Left renal pelvis (tissue), 4 donors: ENCODE measurements around the gene NUP107. TPM values are rescaled to one million over a fixed set of nuclear protein-coding genes. Genes with fewer than 3 reads are reported as not detected.
A peak's percentile ranks its signal among the peaks of the same experiment; 100 is the strongest.

Source experiments
- DNase-seq, 4 donors: peaks; one replicate each; pipeline ENCODE4 v3.0.0-alpha.2; 2013; ENCODE audit warnings: low read depth in 4 of 4, low spot score in 3 of 4
- polyA plus RNA-seq, 4 donors: library from polyadenylated mRNA; unstranded; fragments of 120-200 nt; gene quantifications; one replicate each; pipeline ENCODE4 v1.2.1, GENCODE V29; 2013; ENCODE audit not compliant: insufficient read length in 4 of 4

Gene NUP107
- polyA plus RNA-seq, 4 donors: 59.0 to 81.0 (median 70.3) TPM

DNA sequence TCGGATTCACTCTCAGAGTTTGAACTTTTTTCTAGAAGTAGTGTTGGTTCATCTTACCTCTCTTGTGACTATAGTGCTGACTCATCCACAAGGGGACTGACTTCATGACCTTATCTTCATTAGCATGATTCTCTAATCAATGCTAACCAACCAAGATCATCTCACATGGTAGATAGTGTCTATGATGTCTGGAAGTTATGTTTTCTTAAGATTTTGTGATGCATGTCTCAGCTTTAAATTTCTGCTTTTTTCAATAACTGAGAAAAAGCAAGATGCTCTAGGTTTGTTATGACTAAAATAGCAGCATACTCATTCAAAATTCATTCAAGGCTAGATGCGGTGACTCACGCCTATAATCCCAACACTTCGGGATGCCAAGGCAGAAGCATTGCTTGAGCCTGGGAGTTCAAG lies 46.9 kb downstream of the NUP107 start:
- DNase-seq: no peak

DNA sequence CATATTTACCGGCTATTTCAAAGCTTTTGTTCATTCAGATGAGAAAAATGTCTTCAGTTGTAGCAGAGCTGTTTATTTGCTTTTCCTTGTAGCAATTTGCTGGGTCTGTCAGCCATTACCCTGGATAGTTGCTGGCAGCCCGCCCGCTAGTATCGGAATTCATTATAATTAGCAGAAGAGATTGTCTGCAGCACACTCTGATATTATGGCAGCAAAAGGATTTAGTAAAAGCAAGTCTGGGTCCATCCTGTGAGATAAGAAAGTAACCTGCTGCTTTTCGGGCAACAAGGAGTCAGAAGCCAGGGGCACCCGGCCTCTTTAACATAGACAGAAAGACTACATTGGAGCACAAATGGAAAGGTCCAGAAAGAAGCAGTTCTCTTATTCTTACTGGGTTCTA lies 53.1 kb downstream of the NUP107 start:
- no peak for DNase-seq

DNA sequence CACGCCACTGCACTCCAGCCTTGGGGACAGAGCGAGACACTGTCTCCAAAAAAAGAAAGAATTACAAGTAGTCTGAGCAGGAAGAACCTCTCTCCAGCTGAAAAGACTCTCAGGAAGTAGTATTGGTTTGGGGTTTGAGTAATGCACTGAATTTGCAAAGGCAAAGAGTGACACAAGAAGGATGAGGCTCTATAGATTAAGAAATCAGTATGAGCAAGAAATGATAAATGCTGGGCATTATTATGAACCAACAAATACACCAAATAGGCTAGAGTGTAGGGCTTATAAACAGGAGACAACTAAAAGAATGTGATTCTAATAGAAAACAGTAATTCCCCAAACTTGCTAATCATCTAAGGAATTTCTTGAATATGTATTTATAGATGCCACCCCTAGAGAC lies 56.6 kb downstream of the NUP107 start:
- no peak for DNase-seq

DNA sequence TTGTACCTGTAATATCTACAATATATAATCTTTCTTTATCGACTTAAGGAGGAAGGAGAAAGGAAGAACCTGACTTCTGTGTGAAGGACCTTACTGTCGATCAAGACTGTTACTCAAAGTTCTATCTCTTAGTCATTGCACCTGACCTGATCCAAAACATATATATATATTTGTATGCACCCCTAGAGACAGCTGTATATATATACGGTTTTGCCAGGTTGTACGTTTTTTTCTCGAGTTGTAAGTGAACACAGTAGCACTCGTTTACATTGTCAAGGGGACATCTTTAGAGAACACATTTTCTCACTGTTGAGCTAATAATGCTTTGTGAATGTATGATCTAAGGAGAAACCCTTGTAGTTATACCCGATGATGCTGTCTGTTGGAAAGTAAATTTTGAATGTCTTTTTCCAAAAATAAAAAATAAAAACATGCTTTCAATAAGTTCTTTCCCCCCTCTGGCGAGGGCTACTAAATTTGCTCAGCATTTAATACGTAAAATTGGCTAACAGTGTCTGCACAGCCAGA lies 58.7 kb downstream of the NUP107 start:
- DNase-seq: no peak

DNA sequence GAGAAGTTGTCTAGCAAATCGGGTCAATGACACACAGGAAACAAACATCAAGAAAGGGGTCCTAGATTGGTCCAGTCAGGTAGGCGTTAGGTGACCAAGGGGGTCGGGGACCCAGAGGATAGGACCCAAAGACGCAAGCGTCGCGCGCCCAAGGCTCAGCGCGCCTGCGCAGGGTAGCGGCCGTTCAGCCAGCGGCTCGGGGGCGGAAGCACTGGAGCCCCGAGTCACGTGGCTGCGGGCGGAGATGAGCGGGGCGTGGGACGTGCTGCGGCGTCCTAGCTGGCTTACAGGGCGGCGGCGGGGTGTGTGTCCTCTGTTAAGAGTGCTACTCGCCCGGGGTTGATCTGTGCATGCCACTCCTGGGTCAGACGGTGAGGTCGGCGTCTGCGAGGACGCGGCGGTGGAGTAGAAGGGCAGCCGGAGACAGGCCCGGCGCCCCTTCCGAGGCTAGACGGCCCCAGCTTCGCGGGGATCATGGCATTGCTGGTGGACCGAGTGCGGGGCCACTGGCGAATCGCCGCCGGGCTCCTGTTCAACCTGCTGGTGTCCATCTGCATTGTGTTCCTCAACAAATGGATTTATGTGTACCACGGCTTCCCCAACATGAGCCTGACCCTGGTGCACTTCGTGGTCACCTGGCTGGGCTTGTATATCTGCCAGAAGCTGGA lies 59.3 kb downstream of the NUP107 start, which contains the start of gene SLC35E3:
SLC35E3 (plus strand) TSS at position 273 of the 668 bp plus-strand sequence; CDS start at position 475, 202 bp downstream.
- peak; percentile 73 to 82 (median 74) for DNase-seq

DNA sequence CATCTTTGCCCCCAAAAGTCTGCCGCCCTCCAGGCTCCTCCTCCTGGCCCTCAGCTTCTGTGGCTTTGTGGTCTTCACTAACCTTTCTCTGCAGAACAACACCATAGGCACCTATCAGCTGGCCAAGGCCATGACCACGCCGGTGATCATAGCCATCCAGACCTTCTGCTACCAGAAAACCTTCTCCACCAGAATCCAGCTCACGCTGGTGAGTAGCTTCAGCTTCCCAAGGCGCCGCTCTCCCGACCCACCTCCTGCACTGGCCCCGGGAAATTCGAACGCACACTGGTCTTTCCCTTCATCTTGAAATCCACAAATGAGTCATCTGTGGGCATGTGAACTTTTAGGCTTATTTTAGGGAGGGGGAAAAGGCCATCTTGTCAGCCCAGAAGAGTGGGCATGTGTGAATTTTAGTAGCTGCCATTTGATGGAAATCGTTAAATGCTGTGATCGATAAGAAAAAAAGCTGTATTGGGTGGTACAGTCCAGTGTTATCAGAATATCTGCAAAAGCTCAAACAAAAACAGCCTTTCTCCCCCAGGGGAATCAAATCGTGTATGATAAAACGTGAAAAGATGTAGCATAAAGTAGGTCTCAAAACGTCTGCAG lies 59.9 kb downstream of the NUP107 start:
- peak; percentile 24 to 35 (median 26) for DNase-seq

DNA sequence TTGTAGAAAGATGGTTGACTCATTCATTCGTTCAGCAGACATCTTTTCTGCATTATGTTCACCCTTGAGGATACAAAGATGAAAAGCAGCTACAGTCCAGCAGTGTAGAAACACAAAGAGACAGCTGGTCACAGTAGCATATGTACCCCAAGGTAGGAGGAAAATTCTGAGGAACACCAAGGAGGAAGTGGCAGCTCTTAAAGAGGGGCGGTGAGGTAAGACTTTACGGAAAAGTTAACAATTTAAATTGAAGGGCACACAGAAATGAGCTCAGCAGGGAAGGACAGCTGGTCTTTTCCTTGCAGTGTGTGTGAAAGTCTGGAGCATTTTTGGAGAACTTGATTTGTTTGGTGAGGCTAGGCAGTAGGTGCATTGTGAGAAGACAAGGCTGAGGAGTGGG lies 62.7 kb downstream of the NUP107 start:
- no peak for DNase-seq

DNA sequence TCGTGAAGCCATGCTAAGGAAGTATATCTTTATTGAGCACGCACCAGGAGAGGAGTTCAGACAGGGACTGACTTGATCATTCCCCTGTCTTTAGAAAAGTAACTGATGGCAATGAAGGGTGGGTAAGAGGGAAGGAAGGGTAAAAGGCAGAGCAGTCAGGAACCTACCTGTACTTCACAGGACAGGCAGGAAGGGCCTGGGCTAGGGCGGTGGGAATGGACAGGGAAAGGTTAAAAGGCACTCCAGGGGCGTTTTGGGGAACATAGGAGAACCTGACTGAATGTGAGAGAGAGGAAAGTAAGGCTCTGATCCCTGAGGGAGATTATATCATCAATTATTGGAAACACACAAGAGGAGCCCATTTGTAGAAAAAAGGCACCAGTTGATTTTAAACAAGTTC lies 63.1 kb downstream of the NUP107 start:
- no peak for DNase-seq

DNA sequence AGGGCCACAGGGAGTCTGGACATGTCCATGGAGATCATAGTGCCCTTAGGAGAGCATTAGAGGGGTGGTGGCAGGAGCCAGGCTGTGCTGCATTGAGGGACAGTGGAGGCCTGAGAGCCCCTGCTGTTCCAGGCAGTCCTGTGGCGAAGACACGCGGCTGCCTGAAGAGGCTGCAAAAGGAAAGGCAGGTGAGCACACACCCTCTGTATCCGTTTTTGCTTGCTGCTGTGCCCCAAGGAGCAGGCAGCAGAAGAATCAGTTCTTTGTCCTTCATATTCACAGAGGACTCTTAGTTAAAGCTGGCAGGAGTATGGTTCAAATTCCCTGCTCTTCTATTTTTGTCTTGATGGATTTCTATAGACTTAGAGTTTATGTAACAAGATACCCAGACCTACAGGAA lies 63.7 kb downstream of the NUP107 start:
- DNase-seq: no peak

DNA sequence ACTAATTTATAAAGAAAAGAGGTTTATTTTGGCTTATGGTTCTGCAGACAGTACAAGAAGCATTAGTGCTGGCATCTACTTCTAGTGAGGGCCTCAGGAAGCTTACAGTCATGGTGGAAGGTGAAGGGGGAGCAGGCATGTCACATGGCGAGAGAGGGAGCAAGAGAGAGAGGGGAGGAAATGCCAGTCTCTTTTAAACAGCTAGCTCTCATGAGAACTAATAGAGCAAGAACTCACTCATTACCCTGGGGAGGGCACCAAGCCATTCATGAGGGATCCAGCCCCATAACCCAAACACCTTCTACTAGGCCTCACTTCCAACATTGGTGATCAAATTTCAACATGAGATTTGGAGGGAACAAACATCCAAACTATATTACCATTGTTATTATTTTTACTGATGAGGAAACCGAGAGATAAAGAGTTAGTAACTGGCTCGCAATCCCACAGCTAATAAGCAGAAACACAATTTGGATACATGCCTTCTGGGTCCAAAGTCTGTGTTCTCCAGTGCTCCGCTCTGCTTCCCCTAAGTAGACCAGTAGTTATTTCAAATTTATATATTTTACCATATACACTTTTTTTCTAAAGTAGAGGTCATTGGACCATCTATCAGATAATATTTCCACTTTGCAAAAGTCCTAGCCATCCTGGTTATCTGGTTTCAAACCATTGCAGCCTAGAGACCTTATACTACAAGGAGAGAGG lies 68.9 kb downstream of the NUP107 start:
- no peak for DNase-seq

DNA sequence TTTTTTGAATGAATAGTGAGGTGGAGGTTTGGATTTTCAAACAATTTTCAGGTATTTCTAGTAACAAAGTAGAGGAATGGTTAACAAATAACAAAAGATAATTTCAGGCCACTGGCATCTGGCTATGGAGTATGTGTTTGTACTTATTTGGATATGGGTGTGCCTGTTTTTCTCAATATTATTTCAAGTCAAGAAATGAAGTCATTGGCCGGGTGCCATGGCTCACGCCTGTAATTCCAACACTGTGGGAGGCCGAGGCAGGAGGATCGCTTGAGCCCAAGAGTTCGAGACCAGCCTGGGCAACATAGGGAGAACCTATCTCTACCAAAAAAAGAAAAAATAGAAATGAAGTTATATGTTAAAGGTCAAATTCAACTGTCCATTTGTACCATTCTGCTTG lies 73.1 kb downstream of the NUP107 start:
- no peak for DNase-seq

DNA sequence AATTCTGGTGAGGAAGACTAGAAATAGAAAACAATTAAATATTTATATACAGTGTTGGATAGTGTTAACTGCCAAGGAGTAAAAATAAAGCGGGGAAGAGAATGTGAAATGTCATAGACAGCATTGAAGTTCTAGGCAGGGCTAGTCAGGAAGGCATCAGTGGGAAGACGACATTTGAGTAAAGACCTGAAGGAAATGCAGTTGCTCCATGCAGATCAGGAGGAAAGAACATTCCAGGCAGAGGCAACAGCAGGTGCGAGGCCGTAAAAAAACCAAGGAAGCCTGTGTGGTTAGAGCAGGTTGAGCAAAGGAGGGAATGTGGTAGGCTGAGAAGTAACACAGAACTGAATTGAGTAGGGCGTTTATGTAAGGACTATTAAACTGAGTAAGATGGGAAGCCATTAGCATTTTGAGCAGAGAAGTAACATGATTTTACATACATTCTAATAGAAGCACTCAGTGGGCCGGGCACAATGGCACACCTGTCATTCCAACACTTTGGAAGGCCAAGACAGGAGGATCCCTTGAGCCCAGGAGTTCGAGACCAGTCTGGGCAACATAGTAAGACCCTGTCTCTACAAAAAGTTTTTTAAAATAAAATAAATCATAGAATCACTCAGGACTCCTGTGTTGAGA lies 74.1 kb downstream of the NUP107 start:
- no peak for DNase-seq

DNA sequence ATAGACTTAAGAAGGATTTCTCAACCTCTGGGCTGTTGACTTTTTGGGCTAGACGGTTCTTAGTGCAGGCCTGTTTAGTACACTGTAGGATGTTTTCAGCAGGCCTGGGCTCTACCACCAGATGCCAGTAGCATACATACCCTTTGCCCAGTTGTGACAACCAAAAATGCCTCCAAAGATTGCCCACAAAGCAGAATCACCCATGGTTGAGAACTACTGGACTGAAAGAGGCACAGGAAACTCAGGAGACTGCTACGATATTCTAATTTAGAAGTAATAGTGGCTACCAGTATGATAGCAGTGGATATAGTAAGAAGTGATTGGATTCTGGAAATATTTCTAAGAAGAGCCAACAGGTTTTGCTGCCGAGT lies 74.6 kb downstream of the NUP107 start:
- DNase-seq: no peak

DNA sequence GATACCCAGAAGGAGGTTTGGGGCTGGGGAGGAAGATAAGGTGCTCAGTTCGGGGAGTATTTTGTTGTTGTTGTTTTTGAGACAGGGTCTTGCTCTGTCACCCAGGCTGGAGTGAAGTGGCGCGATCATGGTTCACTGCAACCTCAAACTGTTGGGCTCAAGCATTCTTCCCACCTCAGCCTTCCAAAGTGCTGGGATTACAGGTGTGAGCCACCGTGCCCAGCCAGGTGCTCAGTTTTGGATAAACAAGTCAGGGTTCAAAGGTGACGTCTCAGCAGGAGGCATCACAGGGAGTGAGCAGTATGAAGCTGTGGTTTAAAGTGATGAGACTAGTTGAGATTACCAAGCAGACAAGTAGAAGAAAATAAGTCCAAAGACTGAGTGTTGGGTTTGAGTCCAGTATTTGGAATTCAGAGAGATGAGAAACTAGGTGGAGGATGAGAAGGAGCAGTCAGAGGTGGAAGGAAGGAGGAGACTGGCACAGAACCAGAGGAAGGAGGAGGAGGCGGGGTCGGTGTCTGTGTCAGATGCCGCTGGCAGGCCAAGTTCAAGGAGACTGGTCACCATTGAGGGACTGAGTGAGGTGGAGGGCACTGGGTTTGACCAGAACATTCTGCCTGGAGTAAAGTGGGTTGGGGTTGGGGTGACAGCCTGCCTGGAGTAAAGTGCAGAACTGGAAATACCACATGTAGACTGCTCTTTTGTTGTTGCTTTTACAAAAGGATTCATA lies 75.3 kb downstream of the NUP107 start:
- DNase-seq: no peak

DNA sequence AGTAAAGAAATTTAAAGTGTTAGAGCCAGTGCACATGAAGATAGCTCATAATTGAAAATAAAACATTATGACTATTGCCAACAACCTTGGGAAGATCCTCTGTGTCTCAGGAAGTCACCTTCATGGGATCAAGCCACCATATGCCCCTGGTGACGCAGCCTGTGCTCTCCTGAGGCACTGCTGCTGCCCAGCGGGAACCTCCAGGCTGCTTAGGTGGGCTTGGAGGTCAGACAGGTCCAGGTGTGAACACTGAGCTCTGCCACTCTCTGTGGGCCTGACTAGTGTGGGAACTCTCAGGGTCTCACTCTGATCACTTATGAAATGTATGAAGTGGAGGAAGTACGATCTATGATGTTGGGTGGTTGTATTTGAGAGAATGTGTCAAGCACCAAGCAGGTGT lies 75.9 kb downstream of the NUP107 start:
- no peak for DNase-seq

DNA sequence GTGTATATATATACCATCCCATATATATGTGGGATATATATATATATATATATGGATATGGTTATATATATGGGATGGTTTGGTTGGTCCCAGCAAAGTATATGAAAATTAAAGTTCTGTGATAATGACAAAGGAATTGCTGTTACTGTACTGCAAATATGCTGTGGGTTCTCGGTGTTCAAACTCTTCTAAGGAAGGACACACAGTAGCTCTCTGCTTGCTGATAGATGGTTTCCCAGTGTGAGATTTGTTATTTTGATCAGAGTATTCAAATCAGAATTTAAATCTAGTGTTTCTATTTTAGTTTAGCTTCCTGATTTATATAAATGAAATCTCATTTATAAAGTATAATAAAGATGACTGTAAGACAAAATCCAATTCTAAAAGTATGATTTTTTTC lies 78.9 kb downstream of the NUP107 start:
- DNase-seq: no peak

DNA sequence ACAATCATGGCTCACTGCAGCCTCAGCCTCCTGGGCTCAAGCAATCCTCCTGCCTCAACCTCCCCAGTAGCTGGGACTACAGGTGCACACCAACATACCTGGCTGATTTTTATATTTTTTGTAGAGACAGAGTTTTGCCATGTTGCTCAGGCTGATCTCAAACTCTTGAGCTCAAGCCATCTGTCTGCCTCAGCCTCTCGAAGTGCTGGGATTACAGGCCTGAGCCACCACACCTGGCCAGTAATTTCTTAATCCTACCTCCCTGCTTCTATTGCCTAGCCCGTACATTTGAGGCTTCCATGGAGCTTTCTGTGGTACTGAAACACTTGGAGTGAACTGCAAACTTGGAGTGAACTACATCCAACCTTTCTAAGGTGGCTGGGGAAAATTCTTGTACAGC lies 79.9 kb downstream of the NUP107 start:
- no peak for DNase-seq

DNA sequence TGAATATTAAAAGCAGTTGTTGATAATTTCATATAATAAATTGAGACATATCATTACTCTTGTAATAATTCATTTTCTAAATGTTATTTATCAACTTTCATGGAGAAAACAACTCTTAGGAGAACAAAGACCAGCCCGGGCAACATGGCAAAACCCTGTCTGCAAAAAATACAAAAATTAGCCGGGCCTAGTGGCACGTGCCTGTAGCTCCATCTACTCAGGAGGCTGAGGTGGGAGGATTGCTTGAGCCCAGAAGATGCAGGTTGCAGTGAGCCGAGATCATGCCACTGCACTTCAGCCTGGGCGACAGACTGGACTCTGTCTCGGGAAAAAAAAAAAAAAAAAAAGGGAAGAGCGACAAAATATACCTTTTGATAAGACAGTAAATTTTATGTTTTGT lies 80.4 kb downstream of the NUP107 start:
- DNase-seq: no peak

DNA sequence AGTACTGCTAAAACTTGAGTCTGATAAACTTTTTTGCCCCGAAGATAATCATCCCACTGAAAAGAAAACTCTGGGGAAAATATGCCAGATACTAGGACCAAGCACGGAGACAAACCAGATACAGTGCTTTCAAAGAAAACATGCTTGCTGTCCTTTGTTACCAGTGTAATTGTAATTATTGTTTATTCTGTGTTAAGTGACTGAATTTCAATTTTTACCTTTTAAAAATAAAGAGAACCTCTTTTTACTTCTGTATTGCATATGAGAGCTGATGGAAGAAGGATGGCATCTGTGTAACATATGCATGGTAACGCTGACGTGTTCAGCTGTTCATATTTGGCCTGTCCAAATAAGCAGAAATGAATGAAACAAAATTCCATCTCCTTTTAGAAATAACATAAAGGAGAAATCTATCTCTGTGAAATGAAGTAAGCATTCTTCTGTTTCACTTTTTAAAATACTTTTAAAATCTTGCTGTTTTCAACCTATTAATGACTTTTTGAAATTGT lies 81.7 kb downstream of the NUP107 start:
- DNase-seq: no peak

DNA sequence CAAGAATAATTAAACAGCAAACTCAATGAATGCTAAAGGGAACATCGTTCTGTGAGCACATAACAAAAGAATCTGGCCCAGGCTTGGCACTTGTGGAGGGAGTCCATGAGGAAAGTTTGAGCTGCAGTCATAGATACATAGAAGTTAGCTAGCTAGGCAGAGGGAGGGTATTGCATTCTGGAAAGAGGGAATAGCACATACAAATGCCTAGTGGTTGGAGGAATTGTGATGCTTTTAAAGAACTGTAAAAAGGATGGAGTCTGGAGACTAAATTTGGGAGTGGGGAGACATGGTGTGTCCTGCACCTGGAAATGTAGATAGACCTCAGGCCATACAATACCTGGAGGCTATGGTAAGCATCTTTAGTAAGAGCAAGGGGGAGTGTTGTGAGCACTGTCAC lies 83.2 kb downstream of the NUP107 start:
- no peak for DNase-seq
